Erythroblast (primary cell): ENCODE data around the gene ZNF423.

Experiments
- DNase-seq, 2 experiments: peaks; one replicate each; lab custom pipeline; 2025; lab: John Stamatoyannopoulos, UW
- GATA1 ChIP-seq: IDR thresholded peaks from 2 replicates; pipeline ENCODE4 v1.6.1; 2011; ENCODE audit warnings: low read depth, mild to moderate bottlenecking, control low read depth, low read length, moderate library complexity
- POLR2A ChIP-seq: IDR thresholded peaks from 2 replicates; pipeline ENCODE4 v1.6.1; 2011; ENCODE audit warnings: mild to moderate bottlenecking, low read length

The ZNF423 gene

DNA sequence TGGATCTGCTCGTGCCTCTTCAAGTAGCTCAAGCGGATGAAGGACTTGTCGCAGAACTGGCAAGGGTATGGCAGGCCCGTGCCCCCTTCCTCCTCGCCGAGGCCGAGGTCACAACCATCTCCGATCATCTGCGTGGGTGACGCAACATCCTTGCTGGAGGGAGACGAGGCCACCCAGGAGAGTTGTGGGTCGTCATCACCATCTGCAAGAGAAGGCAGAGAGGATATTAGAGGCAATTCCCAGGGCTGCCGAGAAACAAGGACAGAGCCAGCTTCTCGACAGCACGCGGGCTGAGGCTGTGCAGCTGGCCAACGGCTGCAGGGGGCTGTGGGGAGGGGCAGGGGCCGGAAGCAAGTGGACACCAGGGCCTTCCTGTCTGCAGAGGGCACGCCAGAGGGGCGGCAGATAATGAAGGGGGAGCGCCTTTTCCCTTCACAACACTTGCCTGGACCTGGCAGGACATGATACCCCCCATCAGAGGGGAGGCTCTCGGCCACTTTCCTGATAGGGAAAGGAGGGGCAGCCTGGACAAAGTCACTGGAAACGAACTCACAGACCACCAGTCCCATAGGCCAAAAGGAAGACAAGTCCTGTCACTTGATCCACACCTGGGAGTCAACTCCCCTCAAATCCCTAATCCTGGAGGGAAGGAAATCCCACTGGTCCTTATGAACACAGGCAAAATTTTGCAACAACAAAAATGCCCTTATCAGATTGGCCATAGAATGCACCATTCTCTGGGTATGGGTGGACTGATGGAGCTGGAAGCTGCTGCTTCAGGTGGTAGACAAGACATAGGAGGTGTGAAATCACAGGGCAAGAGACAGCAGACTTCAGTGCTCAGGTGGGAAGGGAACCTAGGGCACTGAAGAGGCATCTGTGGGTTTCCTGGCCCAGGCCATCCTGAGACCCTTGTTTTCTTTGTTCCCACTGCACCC is 217.0 kb downstream of the ZNF423 start:
- TF ChIP-seq GATA1: no peak
- no peak for TF ChIP-seq POLR2A
- DNase-seq: no peak

DNA sequence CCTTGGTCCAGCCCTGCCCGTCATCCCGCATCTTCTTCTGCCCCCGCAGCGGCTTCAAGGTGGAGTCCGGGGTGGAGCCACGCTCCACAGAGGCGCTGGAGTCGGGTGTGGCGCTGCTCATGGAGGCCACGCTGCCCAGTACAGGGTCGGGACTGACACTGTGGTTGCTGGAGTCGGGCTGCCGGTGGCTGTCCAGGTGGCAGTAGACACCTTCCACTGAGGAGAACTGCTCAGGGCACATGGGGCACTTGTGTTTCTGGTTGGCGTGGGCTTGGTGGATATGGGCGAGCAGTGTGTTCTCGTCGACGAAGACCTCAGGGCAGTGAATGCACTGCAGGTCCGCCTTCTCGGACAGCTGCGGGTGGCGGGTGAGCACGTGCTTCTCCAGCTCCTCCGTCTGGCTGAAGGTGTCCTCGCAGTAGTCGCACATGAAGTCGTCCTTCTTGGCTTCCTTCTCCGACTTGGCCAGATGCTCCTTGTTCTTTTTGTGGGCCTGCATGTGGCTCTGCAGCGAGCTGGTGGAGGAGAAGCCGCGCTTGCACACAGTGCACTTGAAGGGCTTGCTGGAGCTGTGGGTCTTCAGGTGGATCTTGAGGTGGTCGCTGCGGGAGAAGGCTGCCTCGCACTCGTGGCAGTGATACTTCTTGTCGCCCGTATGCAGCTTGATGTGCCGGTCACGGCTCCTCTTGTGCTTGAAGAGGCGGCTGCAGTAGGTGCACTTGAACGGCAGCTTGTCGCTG is 217.8 kb downstream of the ZNF423 start:
- no peak for DNase-seq
- no peak for TF ChIP-seq POLR2A
- no peak for TF ChIP-seq GATA1

DNA sequence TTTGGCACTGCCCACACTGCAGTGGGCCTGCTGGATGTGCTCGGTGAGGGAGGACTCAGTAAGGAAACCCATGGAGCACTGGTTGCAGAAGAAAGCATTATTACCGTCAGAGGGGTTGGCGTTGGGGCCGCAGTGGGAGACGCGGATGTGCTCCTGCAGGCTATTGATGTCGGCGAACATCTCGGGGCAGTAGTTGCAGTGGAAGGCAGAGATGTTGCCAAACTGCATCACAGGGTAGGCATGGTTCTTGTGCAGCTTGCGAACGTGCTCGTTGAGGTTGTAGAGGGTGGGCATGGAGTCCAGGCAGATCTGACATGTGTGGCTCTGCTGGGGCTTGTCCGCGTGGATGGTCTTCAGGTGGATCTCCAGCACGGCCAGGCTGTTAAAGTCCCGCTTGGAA is 218.4 kb downstream of the ZNF423 start:
- TF ChIP-seq GATA1 (no peak), POLR2A (no peak)
- DNase-seq: no peak

DNA sequence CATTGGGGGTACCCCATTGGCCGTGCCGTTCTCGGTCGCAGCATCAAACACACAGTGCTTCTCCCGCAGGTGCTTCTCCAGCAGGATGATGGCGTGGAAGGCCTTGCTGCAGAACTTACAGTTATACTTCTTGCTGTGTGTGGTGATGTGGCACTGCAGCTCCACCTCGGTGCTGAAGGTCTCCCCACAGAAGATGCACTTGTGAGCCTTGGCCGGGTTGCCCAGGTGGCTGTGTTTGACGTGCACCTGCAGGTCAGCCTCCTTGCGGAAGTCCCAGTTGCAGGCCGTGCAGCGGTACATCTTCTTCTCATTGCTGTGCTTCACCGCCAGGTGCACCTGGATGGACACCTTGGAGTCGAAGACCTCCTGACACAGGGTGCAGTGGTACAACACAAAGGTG is 219.3 kb downstream of the ZNF423 start:
- DNase-seq: no peak
- TF ChIP-seq POLR2A: no peak
- TF ChIP-seq GATA1: no peak

DNA sequence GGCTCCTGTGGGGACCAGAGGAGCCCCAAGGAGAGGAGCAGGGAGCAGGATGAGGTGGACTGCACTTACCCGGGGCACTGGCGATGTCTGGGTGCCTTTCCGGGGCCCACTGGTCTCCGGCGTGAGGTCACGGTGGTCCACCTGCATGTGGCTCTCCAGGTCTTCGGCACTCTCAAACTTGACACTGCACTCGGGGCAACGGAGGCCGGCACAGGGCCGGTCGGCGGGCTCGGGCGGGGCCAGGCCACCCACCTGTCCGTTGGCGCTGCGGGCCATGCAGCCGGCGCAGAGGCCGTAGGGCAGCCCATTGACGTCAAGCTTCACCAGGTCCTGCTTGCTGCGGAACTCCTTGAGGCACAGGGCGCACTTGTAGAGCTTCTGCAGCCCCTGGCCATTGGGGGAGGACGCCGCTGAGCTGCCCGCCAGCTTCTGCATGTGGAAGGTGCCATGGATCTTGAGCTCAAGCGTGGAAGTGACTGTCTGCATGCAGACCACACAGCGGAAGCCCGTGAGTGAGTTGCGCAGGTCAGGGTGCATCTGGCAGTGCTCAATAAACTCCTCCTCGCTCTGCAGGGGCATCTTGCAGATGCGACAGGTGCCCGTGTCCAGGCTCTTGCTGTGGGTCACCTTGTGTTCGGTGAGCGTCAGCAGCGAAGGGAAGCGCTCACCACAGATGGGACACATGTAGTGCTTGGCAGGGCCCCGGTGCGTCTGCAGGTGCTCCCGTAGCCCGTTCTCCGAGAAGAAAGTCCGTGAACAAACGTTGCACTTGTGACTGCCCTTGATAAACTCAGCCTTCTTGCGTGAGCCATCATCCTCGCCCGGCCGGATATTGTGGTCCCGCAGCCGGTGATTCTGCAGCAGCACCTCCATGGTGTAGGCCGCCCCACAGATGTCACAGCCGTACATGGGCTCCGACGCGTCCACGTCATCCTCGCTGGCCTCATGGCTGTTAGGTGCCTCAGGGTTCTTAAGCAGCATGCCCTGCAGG is 220.0 kb downstream of the ZNF423 start:
- TF ChIP-seq POLR2A (no peak), GATA1 (no peak)
- no peak for DNase-seq

DNA sequence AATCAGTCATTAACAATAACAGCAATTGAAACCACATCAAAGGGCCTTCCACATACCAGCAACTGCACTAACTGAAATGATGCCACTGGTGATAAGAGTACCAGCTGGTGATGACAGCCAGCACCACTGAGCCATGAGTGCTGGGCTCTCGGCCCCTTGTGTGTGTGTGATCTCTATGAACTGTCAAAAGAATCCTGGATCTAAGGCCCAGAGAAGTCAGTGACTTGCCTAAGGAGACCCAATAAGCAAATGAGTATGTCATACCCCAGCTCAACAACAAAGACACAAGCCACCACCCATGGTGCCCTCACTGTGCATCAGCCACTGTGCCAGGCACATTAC is 220.9 kb downstream of the ZNF423 start:
- no peak for DNase-seq
- TF ChIP-seq POLR2A: no peak
- TF ChIP-seq GATA1: no peak

DNA sequence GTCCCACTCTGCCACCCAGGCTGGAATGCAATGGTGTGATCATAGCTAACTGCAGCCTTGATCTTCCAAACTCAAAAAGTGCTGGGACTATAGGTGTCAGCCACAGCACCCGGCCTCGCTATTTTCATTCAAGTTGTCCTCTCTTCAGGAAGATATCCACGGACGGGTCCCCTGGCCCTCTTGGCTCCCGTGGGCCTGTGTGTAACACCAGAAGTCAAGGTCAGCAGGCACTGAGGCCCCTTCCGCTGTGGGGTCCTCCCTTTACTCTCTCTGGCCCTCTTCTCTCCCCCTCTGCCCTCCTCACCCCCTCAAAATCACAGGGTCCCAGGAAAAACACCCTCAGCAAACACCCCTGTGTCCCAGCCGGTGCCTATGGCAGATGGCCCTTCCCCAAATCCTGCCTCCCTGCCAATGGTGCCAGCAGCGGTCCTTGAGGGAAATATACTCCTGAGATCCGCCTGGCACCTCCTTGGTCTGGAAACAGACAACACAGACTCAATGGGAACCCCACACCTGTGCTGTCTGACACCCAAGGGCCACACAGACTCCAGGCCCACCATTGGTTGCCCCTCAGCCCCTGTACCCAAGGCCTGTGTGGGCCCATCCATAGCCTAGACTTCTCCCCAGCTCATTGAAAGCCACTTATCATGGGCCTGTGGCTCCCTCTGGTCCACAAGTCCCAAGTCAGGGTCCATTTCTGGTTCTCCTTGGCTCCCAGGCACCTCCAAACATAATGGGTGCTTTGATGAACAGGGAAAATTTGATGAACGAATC is 221.5 kb downstream of the ZNF423 start:
- DNase-seq: no peak
- TF ChIP-seq GATA1 (no peak), POLR2A (no peak)

DNA sequence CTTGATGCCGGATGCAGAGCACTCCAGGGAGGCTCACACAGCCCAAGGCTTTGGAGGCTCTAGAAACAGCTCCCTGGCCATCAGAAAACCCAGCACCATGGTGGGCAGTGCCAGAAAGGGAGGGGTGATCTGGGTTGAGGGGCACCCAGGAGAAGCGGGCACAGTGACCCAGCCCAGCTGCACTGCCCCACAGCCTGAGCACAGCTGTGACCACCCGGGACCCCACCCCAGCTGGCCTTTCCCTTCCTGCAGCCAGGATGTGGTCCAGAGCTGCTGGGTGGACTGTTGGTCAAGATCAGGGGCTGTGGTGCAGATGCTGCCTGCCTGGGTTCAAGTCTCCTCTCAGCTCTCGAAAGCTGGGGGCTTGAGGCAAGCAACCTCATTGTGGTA is 223.1 kb downstream of the ZNF423 start:
- TF ChIP-seq POLR2A: no peak
- TF ChIP-seq GATA1: no peak
- no peak for DNase-seq

DNA sequence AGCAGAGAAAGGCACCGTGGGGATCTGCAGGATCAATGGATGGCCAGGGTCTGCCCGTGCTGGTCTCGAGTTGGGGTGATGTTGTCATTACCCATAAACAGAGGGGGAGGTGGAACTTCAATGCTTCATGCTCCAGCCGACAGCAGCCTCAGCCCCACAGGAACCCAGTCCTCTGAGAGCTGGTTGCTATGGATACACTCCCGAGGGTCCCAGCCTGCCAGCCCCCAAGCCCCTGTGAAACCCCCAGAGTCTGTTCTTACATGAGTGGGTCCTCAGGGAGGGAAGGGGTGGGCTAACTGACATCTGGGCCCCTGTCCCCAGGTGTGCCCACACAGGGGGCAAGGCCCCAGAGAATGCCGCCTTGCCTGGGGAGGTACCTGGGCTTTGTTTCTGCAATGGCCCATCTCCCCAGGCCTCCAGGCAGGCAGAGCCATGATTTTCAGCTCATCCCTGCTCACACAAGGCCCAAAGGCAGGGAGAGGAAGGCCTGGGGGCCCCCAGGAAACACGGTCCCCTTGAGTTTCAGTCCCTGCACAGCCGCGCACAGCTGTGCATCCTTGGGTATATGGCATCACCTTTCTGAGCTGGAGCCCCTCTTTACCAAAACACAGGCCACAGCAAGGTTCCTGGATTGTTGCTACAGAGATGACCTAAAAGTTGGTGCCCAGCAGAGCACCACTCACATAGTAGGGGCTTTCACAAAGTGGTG is 223.7 kb downstream of the ZNF423 start:
- no peak for TF ChIP-seq POLR2A
- TF ChIP-seq GATA1: no peak

DNA sequence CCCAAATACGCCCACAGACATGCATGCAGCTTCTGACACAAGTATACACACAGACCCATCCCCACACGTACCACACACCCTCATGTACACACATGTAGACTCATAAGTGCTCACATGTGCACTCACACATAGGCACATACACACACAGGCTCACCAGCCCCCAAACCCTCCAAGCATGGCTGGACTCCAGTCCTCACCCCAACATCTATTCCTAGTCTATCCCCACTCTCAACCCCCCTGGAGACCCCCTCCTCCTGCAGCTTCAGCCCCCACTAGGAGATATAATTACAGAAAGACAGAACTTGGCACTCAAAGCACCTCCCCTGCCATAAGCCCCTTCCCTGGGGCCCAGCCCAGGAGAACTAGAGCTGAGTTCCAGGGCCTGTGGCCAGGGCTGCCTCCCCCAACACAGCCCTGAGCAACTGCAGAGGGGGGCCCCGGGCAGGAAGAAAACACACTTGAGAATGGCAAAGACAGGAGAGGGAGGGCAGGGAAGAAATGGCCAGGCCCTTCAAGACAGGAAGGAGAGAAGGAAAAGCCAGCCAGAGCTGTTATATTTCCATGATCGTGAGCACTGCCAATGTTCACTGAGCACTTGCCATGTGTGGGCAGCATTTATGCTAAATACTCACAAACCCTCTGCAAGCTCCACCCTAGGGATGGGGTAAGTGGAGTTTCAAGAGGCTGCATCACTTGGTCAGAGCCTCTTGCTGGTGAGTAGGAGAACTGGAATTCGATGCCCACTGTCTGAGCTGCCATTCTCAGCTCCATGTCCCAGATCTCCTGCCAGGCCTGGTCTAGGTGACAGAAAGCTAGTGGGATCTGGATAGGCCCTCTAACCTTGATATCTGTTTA is 224.5 kb downstream of the ZNF423 start:
- no peak for DNase-seq
- TF ChIP-seq GATA1 (no peak), POLR2A (no peak)

More for the DNA sequence above, 223.7 kb downstream of the ZNF423 start:
- no peak for DNase-seq

DNA sequence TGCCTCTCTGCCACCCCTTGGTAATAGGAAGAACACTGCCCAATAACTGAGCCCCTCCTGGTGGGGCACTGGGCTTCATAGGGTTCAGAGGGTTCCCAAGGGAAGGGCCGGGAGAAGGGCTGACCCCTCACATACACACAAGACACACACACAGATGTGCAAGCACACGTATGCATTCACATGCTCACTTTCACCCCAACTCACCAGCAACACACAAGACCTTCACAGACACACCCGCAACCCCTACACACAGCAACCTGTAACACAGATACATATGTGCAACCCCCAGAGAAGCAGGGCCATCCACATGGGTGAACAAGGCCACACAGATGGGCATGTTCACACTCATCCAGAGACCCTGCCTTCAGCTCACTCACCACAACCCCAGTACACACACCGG is 225.1 kb downstream of the ZNF423 start:
- no peak for DNase-seq
- TF ChIP-seq POLR2A: no peak
- no peak for TF ChIP-seq GATA1

DNA sequence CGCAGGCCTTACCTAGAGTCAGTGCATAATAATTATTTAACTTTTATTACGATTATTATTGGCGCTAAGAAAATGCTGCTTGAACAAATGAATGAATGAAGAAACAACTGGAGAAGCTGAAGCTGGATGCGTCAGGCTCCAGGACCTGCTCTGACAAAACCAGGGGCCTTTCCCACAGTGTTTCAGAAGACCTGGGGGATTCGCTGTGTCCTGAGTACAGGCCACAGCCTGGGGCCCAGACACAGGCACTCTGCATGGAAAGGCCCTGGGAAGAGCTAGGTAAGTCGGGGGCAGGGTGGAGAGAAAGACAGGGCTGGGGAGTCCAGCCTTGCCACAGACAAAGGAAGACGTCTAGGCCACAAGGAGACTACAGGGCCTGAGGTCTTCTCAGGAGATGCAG is 226.1 kb downstream of the ZNF423 start:
- no peak for TF ChIP-seq GATA1
- TF ChIP-seq POLR2A: no peak
- DNase-seq: no peak

DNA sequence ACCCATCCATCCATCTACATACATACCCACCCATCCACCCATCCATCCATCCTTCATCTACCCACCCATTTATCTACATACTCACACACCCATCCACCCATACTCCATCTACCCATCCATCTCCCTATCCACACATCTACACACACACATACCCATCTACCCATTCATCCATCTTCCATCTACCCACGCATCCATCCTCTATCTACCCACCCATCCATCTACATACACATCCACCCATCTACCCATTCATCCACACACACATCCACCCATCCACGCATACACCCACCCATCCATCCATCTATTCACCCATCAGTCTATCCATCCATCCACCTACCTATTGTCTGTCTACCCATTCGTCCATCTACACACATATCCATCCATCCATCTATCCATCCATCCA is 227.8 kb downstream of the ZNF423 start:
- DNase-seq: no peak
- TF ChIP-seq GATA1 (no peak), POLR2A (no peak)
